Measurements from ENCODE around the gene INSM2. TPM values are rescaled to one million over a fixed set of nuclear protein-coding genes. Genes with fewer than 3 reads are reported as not detected.

The INSM2 gene
- total RNA-seq, 1 experiment from 2014 or later = not detected

GRCh38 chr14:35557221-35557747, 23.3 kb downstream of the INSM2 start:
- DNase-seq (ENCODE audit: low read depth, low spot score) = no peak
- Histone ChIP-seq H2AFZ (ENCODE audit: low read depth, low read length, poor library complexity, severe bottlenecking) (no peak overlapping the region), H3K9me3 (ENCODE audit: control insufficient read depth in 1 of 2, insufficient read depth in 1 of 2, low read depth in 1 of 2, low read length in 2 of 2) (no peaks in the 10 kb centered on the region), H3K4me1 (ENCODE audit: control insufficient read depth in 1 of 2, insufficient read depth in 2 of 2, low read length in 2 of 2) (no peaks in the 10 kb centered on the region), H4K20me1 (ENCODE audit: insufficient read depth) (no peaks in the 10 kb centered on the region), H3K9me2 (ENCODE audit: insufficient read depth) (0 out of 2 replicates have a peak, but pooled peaks cover 4% of the 10 kb centered on the region), H3K27ac (ENCODE audit: low read depth, low read length) (no peak overlapping the region), H3K4me2 (ENCODE audit: low read length) (no peak overlapping the region), H3K4me3 (replicated peaks in 1 of 2; ENCODE audit: low read depth in 1 of 2, low read length in 2 of 2) (no peak overlapping the region), H3K79me2 (ENCODE audit: insufficient read depth, low read length) (no peaks in the 10 kb centered on the region), H3K27me3 (ENCODE audit: insufficient read depth, low read length) (no peaks in the 10 kb centered on the region), H3K9ac (ENCODE audit: low read length) (no peak overlapping the region), H3K36me3 (ENCODE audit: control insufficient read depth in 1 of 2, insufficient read depth in 2 of 2, low read length in 2 of 2) (no peaks in the 10 kb centered on the region)
- no peak for ATAC-seq
- ChIA-PET CTCF (no interaction called here), POLR2A (no interaction called here), RAD21 (ENCODE audit: low non-redundant PET in 1 of 2, low total read pairs in 2 of 2, uncharacterized antibody in 2 of 2, unreplicated experiment in 2 of 2) (no interaction called here)
- TF ChIP-seq FOSL1 (IDR thresholded peaks at IDR 0.05; ENCODE audit: low read depth) (no peak), JUND (IDR thresholded peaks at IDR 0.05) (no peak), POLR2A (IDR thresholded peaks at IDR 0.05; ENCODE audit: borderline replicate concordance, extremely low read depth, insufficient read depth, insufficient read length) (no peak), TCF7L2 (IDR thresholded peaks at IDR 0.05; ENCODE audit: borderline replicate concordance, extremely low read depth, insufficient read depth, insufficient read length) (no peak), REST (IDR thresholded peaks at IDR 0.05; ENCODE audit: low read depth) (no peak), YY1 (IDR thresholded peaks at IDR 0.05; ENCODE audit: extremely low read depth, insufficient replicate concordance, low read depth, low read length) (no peak), ATF3 (IDR thresholded peaks at IDR 0.05) (no peak), SIN3A (IDR thresholded peaks at IDR 0.05; ENCODE audit: low read depth) (no peak)
- BruUV-seq (replicated peaks) = no TSS peak
- intact Hi-C loops (cut with micrococcal nuclease) = no loop called here
